GM12878 (cell line): ENCODE data around the gene PGK2. TPM values are rescaled to one million over a fixed set of nuclear protein-coding genes. Genes with fewer than 3 reads are reported as not detected.

Experiments used
- ATAC-seq: fragments of 200-7000 bp; cut with Tn5 transposase; 3 replicates; pipeline ENCODE4 v1.9.1; 2020; ENCODE audit warnings: mild to moderate bottlenecking, moderate library complexity
- BruUV-seq: library from RNA; stranded (reverse); fragments of 400-500 nt; replicated peaks from 2 replicates; lab custom pipeline; 2021; lab: Mats Ljungman, UMichigan
- CTCF ChIA-PET: fragments of 300-600 bp; sonication (Branson Sonifier 250); formaldehyde crosslinking; extraction: SDS; loops from one replicate; lab custom pipeline; 2021; ENCODE audit warnings: inconsistent platforms; lab: Yijun Ruan, JAX
- POLR2A ChIA-PET: fragments of 350-600 bp; formaldehyde crosslinking; extraction: SDS; loops from one replicate; lab custom pipeline; 2021; ENCODE audit warnings: inconsistent platforms; lab: Charles Lee
- RAD21 ChIA-PET: fragments of 300-600 bp; sonication (Branson Sonifier 250); formaldehyde crosslinking; loops from one replicate; lab custom pipeline; 2023; ENCODE audit warnings: antibody characterized with exemption; ENCODE audit not compliant: unreplicated experiment; lab: Charles Lee
- SMC1A ChIA-PET: fragments of 300-600 bp; sonication (Branson Sonifier 250); formaldehyde crosslinking; loops from one replicate; lab custom pipeline; 2023; ENCODE audit not compliant: unreplicated experiment, uncharacterized antibody; lab: Charles Lee
- DNase-seq: peaks from one replicate; pipeline ENCODE4 v3.0.0-alpha.2; 2011; ENCODE audit warnings: low read depth, low spot score
- FAIRE-seq: peaks from 3 replicates; lab custom pipeline; 2011; peaks lifted over from hg19 to GRCh38; lab: Jason Lieb, UNC
- H2AFZ ChIP-seq: 2 replicates; pipeline ENCODE4 v1.6.0; 2011; ENCODE audit warnings: low read depth, low read length, control low read depth; ENCODE audit not compliant: control insufficient read depth
- H3K27ac ChIP-seq: 2 replicates; pipeline ENCODE4 v1.5.1; 2011; ENCODE audit warnings: control low read depth; ENCODE audit not compliant: control insufficient read depth, insufficient read depth
- H3K27me3 ChIP-seq, 2 experiments: replicated peaks in 1 of 2; 2 replicates each; pipeline versions ENCODE4 v1.6.0 to v1.6.1; 2011; ENCODE audit warnings: low read length in 1 of 2; ENCODE audit not compliant: control insufficient read depth in 2 of 2, insufficient read depth in 2 of 2
- H3K36me3 ChIP-seq, 2 experiments: 2 replicates each; pipeline ENCODE4 v1.5.1; 2011; ENCODE audit warnings: low read length in 1 of 2; ENCODE audit not compliant: control insufficient read depth in 2 of 2, insufficient read depth in 2 of 2
- H3K4me1 ChIP-seq: 2 replicates; pipeline ENCODE4 v1.6.1; 2011; ENCODE audit warnings: mild to moderate bottlenecking, low read length, moderate library complexity, mixed read lengths; ENCODE audit not compliant: control insufficient read depth, insufficient read depth
- H3K4me2 ChIP-seq: 2 replicates; pipeline ENCODE4 v1.6.0; 2011; ENCODE audit warnings: control low read depth; ENCODE audit not compliant: control insufficient read depth, insufficient read depth
- H3K4me3 ChIP-seq: fragments of 200-600 bp; sonication (generic); 2 replicates; pipeline ENCODE4 v1.5.1; 2016
- H3K79me2 ChIP-seq: 2 replicates; pipeline ENCODE4 v1.6.0; 2011; ENCODE audit warnings: low read length; ENCODE audit not compliant: control insufficient read depth, insufficient read depth
- H3K9ac ChIP-seq: 2 replicates; pipeline ENCODE4 v1.8.0; 2011; ENCODE audit warnings: low read length, control low read depth, mixed read lengths; ENCODE audit not compliant: control insufficient read depth, insufficient read depth
- H3K9me3 ChIP-seq: replicated peaks from 3 replicates; pipeline ENCODE4 v1.5.1; 2011; ENCODE audit warnings: mild to moderate bottlenecking, low read length; ENCODE audit not compliant: control insufficient read depth, insufficient read depth
- H4K20me1 ChIP-seq: 2 replicates; pipeline ENCODE4 v1.6.0; 2011; ENCODE audit not compliant: control insufficient read depth, insufficient read depth
- ASH2L ChIP-seq: fragments of 300-600, 200-600 bp; sonication (generic); IDR thresholded peaks from 2 replicates; pipeline ENCODE4 v1.6.1; 2017; ENCODE audit warnings: low read depth, mild to moderate bottlenecking, borderline replicate concordance
- CHD2 ChIP-seq: IDR thresholded peaks from 2 replicates; pipeline ENCODE4 v1.6.1; 2011; ENCODE audit warnings: low read depth, low read length, improper control_type of control experiment, borderline replicate concordance
- E4F1 ChIP-seq: fragments of 450-650 bp; IDR thresholded peaks from 2 replicates; pipeline ENCODE4 v1.6.1; 2018; ENCODE audit warnings: borderline replicate concordance, mild to moderate bottlenecking; ENCODE audit not compliant: partially characterized antibody
- EED ChIP-seq: sonication (generic); IDR thresholded peaks from 2 replicates; pipeline ENCODE4 v1.6.1; 2016; ENCODE audit warnings: antibody characterized with exemption, low read depth
- ESRRA ChIP-seq: IDR thresholded peaks from 2 replicates; pipeline ENCODE4 v1.6.1; 2012; ENCODE audit warnings: mild to moderate bottlenecking, low read length, improper control_type of control experiment
- FOXK2 ChIP-seq: fragments of 450-650 bp; IDR thresholded peaks from 2 replicates; pipeline ENCODE4 v1.6.1; 2017; ENCODE audit warnings: mild to moderate bottlenecking, moderate library complexity
- HDAC2 ChIP-seq: fragments of 200-600 bp; sonication (generic); IDR thresholded peaks from 2 replicates; pipeline ENCODE4 v1.6.1; 2017
- MYC ChIP-seq: IDR thresholded peaks from 2 replicates; pipeline ENCODE4 v1.6.1; 2011; ENCODE audit warnings: mild to moderate bottlenecking, low read length, moderate library complexity, inconsistent platforms; ENCODE audit not compliant: insufficient read depth, insufficient replicate concordance, insufficient read length, severe bottlenecking
- NBN ChIP-seq: fragments of 450-650 bp; IDR thresholded peaks from 2 replicates; pipeline ENCODE4 v1.6.1; 2016
- POLR2A ChIP-seq: IDR thresholded peaks from 2 replicates; pipeline ENCODE4 v1.6.1; 2011; ENCODE audit warnings: low read depth, mild to moderate bottlenecking, low read length
- POLR2AphosphoS2 ChIP-seq: IDR thresholded peaks from 2 replicates; pipeline ENCODE4 v1.6.1; 2011; ENCODE audit warnings: low read depth, mild to moderate bottlenecking, low read length, improper control_type of control experiment, moderate library complexity
- POU2F2 ChIP-seq: IDR thresholded peaks from 3 replicates; pipeline ENCODE4 v1.6.1; 2011; ENCODE audit warnings: low read depth, mild to moderate bottlenecking, low read length, borderline replicate concordance
- RAD21 ChIP-seq: IDR thresholded peaks from 2 replicates; pipeline ENCODE4 v1.6.1; 2011; ENCODE audit warnings: mild to moderate bottlenecking, low read depth, low read length, moderate library complexity; ENCODE audit not compliant: insufficient read depth
- TARDBP ChIP-seq: IDR thresholded peaks from 2 replicates; pipeline ENCODE4 v1.6.1; 2016; ENCODE audit warnings: borderline replicate concordance
- ZZZ3 ChIP-seq: IDR thresholded peaks from 2 replicates; pipeline ENCODE4 v1.6.1; 2011; ENCODE audit warnings: low read depth; ENCODE audit not compliant: control insufficient read depth, insufficient read length
- WGBS: methylation state at CpG from one replicate; pipeline ENCODE4 v1.1.6; 2016; ENCODE audit warnings: low lambda C conversion rate; ENCODE audit not compliant: insufficient replicate concordance, insufficient coverage; ENCODE audit errors: missing lambda C conversion rate; 5-methylcytosine and 5-hydroxymethylcytosine counted together
- in situ Hi-C: fragments of 300-500 bp; cut with MboI; formaldehyde crosslinking; loops from 9 replicates; pipeline ENCODE4 v1.14.3; 2018; ENCODE audit warnings: mixed read lengths
- intact Hi-C: fragments of 100-400 bp; cut with micrococcal nuclease; formaldehyde crosslinking; loops from one replicate; pipeline ENCODE4 v1.14.2; 2022; ENCODE audit not compliant: unreplicated experiment
- polyA plus RNA-seq, 11 experiments: library from polyadenylated mRNA; depleted of rRNA in 4 of 11; unstranded in 6 of 11; stranded (reverse) in 5 of 11; fragments of >200 nt; fragmentation: Nextera tagmentation in 4 of 11; fragmentation: Illumina TruSeq in 1 of 11; extraction: Ambion mirVana in 4 of 11; extraction: Trizol in 1 of 11; gene quantifications; 1 replicate in 1 of 11; 2 replicates in 10 of 11; pipeline versions ENCODE4 v1.2.1 to v1.2.3, GENCODE V29; 2011 to 2016; ENCODE audit warnings: inconsistent platforms in 2 of 11, missing spikeins in 2 of 11, low read depth in 1 of 11
- total RNA-seq, 4 experiments: library from RNA; depleted of rRNA in 3 of 4; stranded (reverse); fragments of >200 nt in 3 of 4; fragmentation: Illumina TruSeq in 1 of 4; extraction: Trizol in 1 of 4; gene quantifications; 2 replicates each; pipeline versions ENCODE4 v1.2.1 to v1.2.3, GENCODE V29; 2013 to 2021
- TF ChIP-seq, protein P1 (sequence below): fragments of 450-650 bp; IDR thresholded peaks from 2 replicates; pipeline ENCODE4 v1.6.1; 2016; ENCODE audit warnings: mild to moderate bottlenecking, moderate library complexity, borderline replicate concordance

Gene PGK2
- total and polyA plus RNA-seq, 10 of the 15 experiments (the other 5 are each of a cell fraction or from before 2014, with no cell fraction given) = not detected

- in situ Hi-C loops (no loop called here), intact Hi-C loops (no loop called here)
- WGBS = 32% methylated on average over 3 of the region's 3 CpGs
- DNase-seq (no peak), ATAC-seq (no peak), FAIRE-seq (no peak)
- ChIA-PET SMC1A (interaction anchor here (0.7 kb wide), 1 partner anchor 9 kb away, joined by 3 read pairs; no protein-coding TSS in a partner anchor), POLR2A (no interaction called here), CTCF (no interaction called here), RAD21 (no interaction called here)
- Histone ChIP-seq H3K4me1 (no peaks in the 10 kb centered on the region), H3K27ac (no peak overlapping the region), H3K79me2 (no peaks in the 10 kb centered on the region), H3K4me3 (no peak overlapping the region), H3K9ac (no peak overlapping the region), H3K27me3 (no peaks in the 10 kb centered on the region), H3K36me3 (no peaks in the 10 kb centered on the region), H3K4me2 (no peak overlapping the region), H2AFZ (no peak overlapping the region), H4K20me1 (no peaks in the 10 kb centered on the region), H3K9me3 (no peaks in the 10 kb centered on the region)
- BruUV-seq = no TSS peak
- TF ChIP-seq EED = no peak
- no peak for TF ChIP-seq RAD21
- TF ChIP-seq CHD2 = no peak
- TF ChIP-seq NBN = no peak
- no peak for TF ChIP-seq FOXK2
- TF ChIP-seq POLR2A = no peak
- TF ChIP-seq POLR2AphosphoS2 = no peak
- no peak for TF ChIP-seq ESRRA
- TF ChIP-seq E4F1 = no peak
- no peak for TF ChIP-seq ZZZ3
- no peak for TF ChIP-seq TARDBP
- TF ChIP-seq POU2F2 = no peak
- TF ChIP-seq, protein P1, sequence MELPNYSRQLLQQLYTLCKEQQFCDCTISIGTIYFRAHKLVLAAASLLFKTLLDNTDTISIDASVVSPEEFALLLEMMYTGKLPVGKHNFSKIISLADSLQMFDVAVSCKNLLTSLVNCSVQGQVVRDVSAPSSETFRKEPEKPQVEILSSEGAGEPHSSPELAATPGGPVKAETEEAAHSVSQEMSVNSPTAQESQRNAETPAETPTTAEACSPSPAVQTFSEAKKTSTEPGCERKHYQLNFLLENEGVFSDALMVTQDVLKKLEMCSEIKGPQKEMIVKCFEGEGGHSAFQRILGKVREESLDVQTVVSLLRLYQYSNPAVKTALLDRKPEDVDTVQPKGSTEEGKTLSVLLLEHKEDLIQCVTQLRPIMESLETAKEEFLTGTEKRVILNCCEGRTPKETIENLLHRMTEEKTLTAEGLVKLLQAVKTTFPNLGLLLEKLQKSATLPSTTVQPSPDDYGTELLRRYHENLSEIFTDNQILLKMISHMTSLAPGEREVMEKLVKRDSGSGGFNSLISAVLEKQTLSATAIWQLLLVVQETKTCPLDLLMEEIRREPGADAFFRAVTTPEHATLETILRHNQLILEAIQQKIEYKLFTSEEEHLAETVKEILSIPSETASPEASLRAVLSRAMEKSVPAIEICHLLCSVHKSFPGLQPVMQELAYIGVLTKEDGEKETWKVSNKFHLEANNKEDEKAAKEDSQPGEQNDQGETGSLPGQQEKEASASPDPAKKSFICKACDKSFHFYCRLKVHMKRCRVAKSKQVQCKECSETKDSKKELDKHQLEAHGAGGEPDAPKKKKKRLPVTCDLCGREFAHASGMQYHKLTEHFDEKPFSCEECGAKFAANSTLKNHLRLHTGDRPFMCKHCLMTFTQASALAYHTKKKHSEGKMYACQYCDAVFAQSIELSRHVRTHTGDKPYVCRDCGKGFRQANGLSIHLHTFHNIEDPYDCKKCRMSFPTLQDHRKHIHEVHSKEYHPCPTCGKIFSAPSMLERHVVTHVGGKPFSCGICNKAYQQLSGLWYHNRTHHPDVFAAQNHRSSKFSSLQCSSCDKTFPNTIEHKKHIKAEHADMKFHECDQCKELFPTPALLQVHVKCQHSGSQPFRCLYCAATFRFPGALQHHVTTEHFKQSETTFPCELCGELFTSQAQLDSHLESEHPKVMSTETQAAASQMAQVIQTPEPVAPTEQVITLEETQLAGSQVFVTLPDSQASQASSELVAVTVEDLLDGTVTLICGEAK = no peak
- TF ChIP-seq ASH2L = no peak
- no peak for TF ChIP-seq HDAC2
- no peak for TF ChIP-seq MYC
- TF ChIP-seq, all 136 proteins: peak for 0
These were observed 48.1 kb upstream of the PGK2 start for GRCh38 chr6:49835140-49835539.
